HG03060 (cell line): ENCODE data around the gene BMPER.

Experiments
- ATAC-seq: cut with Tn5 transposase; IDR thresholded peaks from one replicate; pipeline ENCODE4 v1.9.1; 2021; ENCODE audit warnings: low read depth, moderate number of reproducible peaks; ENCODE audit not compliant: unreplicated experiment

BMPER gene

DNA sequence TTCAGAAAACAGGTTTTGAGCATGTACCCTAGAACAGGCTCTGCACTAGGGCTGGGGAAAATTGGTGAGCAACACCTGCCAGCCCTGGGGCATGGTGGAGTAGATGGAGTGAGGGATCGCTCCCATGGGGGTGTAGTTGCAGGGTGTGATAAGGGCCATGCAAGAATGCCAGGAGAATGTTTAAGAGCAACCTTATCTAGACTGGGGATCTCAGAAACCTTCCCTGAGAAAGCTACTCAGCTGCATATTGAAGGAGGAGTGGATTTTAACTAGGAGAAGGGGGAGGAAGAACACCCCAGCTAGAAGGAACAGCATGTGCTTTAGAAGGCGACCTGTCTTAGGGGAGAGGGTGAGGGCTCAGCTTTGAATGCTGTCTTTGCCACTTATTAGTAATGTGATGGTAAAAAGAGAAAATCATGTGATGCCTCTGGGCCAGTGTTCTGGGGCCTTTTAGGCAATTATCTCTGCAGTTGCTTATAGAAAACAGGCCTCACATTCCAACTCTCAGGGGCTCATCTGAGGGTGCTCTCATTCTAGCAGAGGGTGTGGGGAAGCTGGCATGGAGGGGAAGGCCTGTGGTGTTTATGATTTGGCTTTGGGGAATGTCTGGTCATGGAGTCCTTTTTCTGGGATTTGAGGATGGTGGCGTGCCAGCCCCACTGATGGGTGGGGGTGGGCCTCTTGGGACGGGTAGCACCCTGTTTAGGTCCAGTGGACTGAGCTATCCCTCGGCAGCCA is 225.4 kb downstream of the BMPER start:
- ATAC-seq: no peak

DNA sequence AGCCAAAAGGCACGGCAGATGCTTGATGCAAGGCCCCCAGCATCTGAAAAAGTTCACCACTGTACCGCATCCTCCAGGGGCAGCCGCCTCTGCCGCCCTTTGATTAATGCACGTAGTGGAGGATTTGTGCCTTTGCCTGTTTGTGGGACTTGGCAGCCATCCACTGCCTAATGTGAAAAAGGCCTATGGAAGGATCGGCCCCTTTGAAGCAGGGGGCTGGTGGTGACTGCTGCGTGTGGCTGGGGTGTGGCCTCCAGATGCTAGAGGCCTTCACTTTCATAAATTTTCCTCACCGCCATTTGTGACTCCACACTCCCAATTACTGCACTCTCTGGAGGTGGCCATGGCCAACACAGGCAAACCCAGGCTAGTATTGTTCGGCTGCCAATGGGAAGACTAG is 226.0 kb downstream of the BMPER start:
- no peak for ATAC-seq

DNA sequence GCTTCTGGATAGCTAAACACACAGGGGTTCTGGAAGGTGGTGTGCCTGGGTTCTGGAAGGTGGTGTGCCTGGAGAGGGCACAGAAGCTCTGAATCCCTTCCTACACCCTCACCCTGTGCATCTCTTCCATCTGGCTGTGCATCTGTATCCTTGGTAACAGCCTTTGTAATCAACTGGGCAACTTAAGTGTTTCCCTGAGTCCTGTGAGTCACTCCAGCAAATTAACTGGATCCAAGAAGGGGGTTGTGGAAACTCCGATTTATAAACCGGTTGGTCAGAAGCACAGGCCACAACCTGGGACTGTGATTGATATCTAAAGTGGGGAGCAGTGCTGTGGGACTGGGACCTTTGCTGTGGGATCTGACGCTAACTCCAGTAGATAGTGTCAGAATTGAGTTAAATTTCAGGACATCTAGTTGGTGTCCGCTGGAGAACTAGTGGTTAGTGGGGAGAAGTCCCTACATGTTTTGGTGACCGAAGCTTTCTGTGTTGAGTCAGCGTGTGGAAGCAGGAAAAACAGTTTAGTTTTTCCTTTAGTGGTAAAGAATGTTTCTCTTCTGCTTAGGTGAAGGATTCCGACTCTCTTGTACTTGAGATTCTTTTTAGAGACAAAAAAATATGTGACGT is 228.1 kb downstream of the BMPER start:
- no peak for ATAC-seq

DNA sequence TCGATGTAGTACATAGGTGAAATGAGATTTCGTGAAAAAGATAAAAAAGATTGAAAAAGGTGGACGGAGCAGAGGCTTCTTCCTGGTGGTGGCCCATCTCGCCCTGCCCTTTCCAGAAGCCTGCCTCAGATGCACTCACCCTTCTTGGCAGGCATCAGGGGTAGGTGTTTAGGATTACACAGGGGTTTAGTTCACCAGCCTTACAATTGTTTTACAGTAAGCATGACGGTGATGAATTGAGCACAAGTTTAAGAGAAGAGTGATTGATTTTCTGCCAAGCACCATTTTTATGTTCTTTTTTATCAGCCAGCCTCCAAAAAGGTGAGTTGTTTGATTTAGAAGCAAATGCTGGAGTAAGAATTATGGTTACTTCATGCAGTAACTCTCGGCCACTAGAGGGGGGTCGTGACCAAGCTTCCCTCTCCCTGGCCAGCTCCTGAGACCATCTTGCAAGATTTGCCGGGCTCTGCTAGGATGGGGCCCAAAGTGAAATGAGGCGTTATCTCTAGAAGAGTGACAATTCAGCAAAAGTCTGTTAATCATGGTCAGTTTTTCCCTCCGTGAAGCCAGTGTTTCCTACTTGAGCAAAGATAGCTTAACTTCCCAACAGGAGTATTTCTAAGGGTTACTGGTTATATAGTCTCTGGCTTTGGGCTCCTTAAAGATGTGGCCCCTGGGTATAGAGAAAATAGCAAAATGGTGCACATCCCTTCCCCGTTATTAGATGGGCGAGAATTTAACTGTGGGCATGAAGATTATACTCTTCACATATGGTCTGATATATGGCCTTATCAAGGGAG is 228.8 kb downstream of the BMPER start:
- ATAC-seq: no peak

DNA sequence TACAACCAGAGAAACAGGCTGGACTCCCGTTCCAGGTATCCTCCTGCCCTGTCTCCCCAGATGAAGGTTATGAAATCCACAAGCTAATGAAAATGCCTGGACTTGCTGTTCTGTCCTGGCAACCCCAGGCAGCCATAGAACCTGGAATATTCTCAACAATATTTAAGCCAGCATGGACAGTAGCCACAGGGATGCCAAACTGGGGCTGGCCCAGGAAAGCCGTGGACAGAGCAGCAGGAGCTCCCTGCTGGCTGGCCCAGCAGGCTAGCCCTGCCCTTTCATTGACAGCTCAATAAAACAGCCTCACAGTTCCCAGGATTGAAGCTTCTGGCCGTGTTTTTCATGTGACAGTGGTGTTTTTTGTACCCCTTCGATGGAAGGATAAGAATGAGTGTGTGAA is 230.6 kb downstream of the BMPER start:
- no peak for ATAC-seq

DNA sequence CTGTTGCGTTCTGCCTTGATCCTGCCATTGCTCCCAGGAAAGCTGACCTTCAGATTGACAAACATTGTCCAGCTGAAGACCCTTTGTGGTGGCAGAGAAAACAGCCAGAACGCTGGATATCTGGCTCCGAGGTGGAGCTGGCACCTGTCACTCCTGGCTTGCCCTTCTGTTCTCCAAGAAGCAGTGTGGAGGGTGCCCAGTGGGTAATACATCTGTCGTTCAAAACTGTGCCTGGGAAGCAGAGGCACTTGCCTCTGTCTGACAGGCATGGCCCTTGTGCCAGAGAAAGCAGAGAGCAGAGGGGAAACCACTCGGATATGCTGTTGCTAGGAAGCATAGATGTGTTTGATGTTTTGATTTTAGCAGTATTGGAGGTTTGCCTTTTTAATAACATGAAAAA is 231.4 kb downstream of the BMPER start:
- no peak for ATAC-seq

DNA sequence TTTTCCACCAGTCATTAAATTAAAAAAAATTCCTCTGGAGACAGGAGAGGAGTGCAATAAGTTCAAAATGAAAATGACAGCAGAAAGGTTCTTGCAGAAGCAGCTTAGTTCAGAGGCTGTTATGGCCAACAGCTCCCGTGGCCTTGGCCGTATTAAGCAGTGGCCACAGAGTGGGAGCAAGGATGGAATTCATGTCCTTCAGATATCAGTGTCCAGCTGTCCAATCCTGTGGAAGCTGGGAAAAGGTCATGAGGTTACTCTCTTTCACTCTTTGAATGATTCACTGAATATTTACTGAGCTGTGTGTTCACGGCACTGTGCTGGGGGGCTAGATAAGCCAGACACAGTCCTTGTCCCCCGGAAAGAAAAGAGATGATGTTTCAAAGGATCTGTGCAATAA is 231.8 kb downstream of the BMPER start:
- no peak for ATAC-seq

DNA sequence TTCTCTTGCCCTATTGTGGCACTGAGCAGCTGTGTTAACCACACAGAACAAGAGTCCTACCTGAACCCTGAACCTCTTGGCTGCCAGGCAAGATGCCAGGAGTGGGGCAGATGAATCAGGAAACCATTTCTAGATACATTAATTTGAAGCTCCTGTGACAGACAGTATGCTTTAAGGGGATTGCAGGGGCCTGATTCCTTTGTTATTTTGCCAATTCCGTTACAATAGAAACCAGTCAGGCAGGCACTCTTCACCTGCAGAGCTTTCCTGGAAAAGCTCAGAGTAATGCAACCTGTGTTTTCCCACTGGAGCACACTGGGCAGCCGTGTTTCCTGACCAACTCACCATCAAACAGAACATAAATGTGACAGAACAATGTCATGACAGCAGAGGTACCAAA is 233.1 kb downstream of the BMPER start:
- ATAC-seq: no peak

DNA sequence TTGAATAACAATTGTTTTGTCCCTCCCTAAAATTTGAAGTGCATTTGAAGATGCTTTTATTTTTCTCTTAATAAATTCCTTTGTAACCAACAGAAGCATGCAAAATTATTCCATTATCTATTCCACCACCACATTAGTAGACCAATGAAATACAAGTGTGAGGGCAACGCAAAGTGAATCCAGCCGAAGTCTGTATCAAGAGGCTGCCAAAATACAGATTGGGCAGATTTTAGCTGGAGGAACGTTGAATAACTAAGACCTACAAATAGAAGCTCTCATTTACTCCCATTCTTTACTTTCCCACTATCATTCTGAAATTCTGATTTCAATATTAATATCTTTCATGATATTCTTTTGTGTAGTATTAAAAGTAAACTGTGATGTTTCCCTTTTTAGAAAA is 233.7 kb downstream of the BMPER start:
- ATAC-seq: no peak

DNA sequence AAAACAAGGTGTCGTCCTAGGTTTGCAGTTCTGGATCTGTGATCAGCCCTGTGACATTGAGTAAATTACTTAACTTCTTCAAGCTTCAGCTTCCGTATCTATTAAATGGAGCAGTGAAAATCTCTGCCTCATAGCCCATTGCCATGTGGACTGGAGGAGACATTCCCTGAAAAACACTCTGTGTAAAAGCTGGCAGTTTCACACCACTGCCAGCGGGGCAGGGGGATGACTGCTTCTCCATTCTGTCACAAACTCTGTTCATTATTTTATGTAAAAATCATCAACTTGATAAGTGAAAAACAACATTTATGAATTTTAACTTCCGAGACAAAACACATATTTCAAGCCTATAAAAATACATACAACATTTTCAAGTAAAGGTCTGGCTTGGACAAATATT is 234.7 kb downstream of the BMPER start:
- no peak for ATAC-seq

DNA sequence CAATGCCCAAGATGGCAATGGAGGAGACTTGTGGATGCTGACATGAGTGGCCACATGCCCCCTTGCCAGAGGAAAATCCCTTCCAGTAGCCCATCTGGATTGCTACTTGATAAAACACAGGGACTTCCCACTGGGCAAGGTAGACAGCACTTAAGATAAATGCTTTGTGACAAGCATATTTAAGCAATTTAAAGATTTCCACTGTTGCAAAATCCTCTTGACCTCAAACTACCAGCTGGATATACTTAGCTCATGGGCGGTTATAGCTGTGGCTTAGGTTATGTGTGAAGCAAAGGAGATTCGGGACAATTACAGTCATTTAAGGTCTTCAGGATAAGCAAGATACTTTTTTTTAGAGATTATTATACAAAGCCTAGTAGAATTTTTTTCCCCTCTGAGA is 238.1 kb downstream of the BMPER start:
- no peak for ATAC-seq

DNA sequence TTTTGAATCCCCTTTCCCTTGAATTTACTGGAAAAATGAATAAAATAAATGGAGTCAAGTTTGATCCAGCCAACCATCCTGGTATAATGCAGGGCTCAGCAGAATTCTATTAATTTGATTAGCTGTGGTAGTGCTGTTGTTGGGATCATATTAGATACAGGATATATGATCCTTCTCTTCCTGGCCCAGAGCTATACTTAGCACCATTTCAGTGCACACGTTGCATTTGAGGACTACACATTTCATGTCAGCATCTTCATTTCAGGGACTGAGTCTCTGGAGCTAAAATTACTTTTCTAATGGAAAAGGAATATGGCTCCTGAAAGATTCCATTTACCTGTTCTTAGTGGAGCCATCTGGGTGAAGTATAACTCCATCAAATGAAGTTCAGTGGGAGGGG is 240.3 kb downstream of the BMPER start:
- no peak for ATAC-seq

DNA sequence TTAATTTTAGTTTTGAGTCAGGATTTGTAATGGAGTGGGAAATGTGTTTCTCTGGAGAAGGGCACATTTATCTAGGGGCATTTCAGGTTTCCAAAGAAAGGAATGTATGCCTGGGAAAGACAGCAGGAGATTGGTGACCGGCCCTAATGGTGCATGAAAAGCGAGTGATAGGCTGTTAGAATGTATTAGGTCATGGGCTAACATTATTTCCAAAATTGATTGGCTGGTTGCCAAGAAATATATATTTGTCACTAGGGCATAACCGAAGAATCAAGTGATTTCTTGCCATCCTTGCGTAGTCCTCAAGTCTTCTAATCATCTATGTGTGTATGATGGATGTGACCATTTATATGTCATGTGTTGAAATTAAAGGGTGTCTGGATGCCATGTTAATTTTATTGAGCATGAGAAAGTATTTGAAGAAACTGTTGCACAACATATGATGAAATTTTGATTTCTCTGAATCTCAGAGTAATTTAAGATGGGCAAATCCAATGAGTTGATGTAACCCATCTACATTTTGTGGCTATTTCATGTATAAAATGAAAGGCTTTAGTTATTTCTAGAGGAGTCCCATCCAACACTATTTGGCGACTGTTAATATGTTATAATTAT is 248.4 kb downstream of the BMPER start:
- no peak for ATAC-seq

DNA sequence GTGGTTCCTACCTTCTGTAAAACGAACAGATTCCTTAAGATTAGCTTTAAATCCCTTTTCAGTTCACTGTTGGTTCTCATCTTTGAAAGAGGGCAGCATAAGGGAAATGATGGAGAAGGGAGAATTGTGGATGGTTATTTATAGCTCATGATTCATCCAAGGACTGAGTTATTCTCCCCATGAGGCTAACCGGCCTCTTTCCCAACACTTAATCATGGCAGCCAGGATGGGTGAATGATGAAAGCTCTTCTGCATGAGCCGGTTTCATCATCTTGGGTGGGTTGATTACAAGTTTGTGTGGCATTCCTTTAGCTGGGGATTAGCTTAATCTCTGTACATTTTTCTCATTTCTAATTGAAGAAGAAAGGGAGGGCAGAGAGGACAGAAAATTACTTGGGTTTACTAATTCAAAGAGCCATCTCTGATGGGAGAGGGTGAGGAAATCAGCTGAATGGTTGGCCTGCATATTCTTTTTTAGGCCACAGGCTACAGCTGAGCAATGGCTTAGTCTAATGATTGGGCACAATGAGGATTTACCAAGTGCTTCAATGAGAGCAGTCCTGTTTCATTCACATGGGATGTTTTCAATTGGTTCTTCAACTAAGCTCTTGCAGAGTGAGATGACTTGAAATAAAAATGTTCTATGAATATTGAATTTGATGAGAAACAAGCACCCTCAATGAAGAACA is 250.0 kb downstream of the BMPER start:
- ATAC-seq: no peak

DNA sequence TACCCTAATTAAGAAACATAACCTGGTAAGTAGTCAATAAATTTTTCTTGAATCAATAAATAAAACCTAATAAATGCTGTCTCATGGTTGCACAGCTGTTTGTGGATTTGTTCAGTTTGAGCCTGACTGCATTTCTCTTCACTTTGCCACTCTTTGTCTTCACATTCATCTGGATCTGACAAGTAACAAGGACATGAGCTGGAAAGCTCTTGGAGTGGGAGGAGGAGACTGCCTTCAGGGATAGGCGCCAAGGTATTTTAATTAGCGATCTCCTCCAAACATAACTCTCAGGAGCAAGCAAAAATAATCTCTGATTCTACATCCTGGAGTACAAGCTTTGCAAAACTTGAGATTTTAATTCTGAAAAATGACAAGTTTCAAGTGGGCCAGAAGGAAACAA is 251.0 kb downstream of the BMPER start:
- ATAC-seq: no peak

DNA sequence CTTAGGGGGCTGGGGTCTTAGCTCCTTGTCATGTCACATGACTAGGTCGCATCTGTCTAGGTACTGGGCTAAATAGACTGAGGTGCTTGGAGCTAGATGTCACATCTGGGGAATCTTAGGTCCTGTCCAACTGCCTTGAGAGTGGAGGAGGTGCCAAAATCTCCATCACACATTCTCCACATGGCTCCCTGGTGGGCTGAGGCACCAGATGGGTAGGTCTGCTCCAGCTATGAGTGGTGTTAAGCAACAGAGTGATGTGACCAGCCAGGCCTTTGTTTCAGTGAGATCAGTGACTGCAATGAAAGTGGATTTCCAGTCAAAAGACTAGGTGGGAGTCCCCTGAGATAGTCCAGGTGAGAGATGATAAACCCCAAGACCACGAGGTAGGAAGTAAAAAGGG is 251.8 kb downstream of the BMPER start:
- no peak for ATAC-seq

DNA sequence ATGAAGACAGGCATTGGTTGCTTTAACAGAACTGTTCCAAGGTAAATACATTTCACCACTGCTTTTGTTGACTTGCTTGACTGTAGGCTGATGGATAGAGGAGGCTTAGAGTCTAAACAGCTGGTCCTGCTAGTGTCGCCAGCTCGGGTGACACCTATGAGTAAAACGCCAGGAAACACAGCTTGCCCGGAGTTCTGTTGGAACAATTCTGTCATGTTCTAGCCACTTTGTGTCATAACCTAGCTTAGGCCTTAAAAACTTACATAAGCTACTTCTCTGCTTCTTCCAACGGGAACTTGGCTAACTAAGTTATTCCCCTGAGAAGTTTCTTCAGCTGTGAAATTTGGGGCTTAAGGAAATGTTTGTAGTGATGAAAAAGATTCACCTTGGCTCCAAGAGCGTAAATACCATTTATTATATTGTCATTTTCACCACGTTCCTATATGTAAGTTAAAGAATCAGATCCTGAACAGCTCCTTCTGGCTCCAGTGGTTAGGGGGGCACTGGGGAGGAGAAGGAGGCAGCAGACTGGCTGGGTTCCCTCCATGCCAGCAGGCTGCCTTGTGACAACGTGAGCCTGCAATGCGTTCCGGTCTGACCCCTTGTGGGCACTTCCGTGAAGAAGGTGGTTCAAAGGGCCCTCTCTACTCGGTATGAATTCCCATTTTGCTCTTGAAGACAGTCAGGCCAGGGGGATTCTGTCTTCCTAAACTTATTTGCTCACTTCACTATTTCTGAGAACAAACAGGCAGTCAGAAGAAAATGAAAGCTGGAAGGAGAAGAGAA is 253.2 kb downstream of the BMPER start:
- ATAC-seq: no peak

DNA sequence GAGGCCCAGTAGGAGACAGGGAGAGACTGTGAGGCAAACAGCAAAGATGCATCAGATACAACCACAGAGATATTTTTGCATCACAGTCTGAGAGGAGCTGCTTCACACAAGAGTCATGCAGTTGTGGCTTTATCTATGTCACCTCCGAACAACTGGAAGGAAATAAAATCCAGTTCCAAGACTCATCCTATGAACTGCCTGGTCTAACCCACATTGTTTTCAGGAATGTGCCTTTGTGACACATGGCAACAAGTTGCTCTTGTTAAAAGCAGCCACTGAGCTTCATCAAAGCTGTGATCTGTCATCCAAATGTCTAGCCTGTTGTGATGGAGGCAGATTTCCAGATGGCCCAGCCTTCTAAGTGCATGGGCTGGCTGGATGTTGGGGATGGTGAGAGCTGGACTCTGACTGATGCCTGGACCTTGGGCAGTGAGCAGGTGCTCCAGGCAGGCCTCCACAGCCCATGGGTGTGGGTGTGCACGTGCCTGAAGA is 255.0 kb downstream of the BMPER start:
- no peak for ATAC-seq

DNA sequence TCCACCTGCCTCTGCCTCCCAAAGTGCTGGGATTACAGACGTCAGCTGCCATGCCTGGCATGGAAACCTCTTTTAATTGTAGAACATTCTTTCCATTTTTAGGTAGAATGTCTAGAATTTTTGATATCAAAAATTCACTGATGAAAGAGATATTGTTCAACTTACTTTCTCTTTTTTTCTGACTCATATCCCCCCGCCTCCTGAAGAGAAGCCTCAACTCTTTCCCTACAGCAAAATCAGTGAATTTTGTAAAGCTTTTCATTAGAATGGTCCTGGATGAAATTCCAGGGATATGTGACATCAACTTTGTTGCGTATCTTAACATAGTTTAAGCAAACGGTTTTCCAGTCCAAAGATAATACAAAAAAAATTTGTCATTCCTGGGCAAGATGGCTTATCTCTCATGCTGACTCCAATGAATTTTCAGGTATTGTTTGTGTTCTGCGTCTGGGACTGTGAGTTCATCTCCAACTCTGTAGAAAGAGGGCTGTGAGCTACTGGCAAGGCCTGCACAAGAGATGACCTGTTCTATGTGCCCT is 256.8 kb downstream of the BMPER start:
- no peak for ATAC-seq

DNA sequence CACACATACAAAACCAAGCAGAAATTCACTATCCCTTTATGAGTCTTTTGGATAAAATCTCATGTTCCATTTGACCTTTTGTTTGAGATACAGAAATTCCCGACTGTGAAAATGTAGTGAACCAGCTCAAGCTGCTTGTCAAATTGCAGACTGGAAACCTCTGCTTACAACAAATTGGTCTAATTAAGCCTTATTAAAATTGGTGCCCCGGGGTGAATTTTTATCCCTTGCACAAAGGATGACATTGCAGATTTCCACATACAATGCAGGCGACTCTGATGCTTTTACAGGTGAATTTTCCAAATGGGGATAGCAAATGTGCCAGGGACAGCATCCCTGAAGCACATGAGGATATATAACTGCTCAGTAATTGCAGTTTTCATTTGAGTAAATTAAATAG is 257.3 kb downstream of the BMPER start:
- no peak for ATAC-seq
